Effector memory CD4-positive, alpha-beta T cell (primary cell): Measurements from ENCODE around the gene TRMT1.

Source experiments
- DNase-seq, 3 donors: peaks; one replicate each; pipeline ENCODE4 v3.0.0-alpha.2; 2020
- H3K27ac ChIP-seq: 2 replicates; pipeline ENCODE4 v1.7.0; 2013; ENCODE audit warnings: mild to moderate bottlenecking, low read length, moderate library complexity; ENCODE audit not compliant: insufficient read depth, poor library complexity, severe bottlenecking
- H3K27me3 ChIP-seq: replicated peaks from 2 replicates; pipeline ENCODE4 v1.7.0; 2013; ENCODE audit warnings: mild to moderate bottlenecking, low read length; ENCODE audit not compliant: insufficient read depth, control insufficient read depth, poor library complexity, severe bottlenecking
- H3K36me3 ChIP-seq: 2 replicates; pipeline ENCODE4 v1.7.0; 2013; ENCODE audit warnings: mild to moderate bottlenecking, low read length, moderate library complexity; ENCODE audit not compliant: control insufficient read depth, insufficient read depth
- H3K4me1 ChIP-seq: 2 replicates; pipeline ENCODE4 v1.7.0; 2013; ENCODE audit warnings: low read length, mild to moderate bottlenecking; ENCODE audit not compliant: control insufficient read depth, insufficient read depth, poor library complexity, severe bottlenecking
- H3K4me3 ChIP-seq: 2 replicates; pipeline ENCODE4 v1.7.0; 2013; ENCODE audit warnings: low read length, low read depth, mild to moderate bottlenecking; ENCODE audit not compliant: insufficient read depth, poor library complexity, severe bottlenecking
- H3K9me3 ChIP-seq: 2 replicates; pipeline ENCODE4 v1.7.0; 2013; ENCODE audit warnings: mild to moderate bottlenecking, low read length, moderate library complexity; ENCODE audit not compliant: control insufficient read depth

Gene TRMT1

GRCh38 chr19:13070425-13071140 is 46.0 kb downstream of the TRMT1 start:
- H3K4me1 ChIP-seq = no peaks in the 10 kb centered on the region
- DNase-seq = no peak
- H3K27me3 ChIP-seq = peaks cover 2% of the 10 kb centered on the region
- no peaks in the 10 kb centered on the region for H3K36me3 ChIP-seq
- no peaks in the 10 kb centered on the region for H3K9me3 ChIP-seq
- H3K4me3 ChIP-seq = no peak overlapping the region
- H3K27ac ChIP-seq = no peak overlapping the region

- Histone ChIP-seq H3K36me3 (no peaks in the 10 kb centered on the region), H3K9me3 (no peaks in the 10 kb centered on the region), H3K27me3 (peaks cover 2% of the 10 kb centered on the region), H3K27ac (no peak overlapping the region), H3K4me3 (no peak overlapping the region), H3K4me1 (no peaks in the 10 kb centered on the region)
- no peak for DNase-seq
Observed at GRCh38 chr19:13069415-13070359, 46.9 kb downstream of the TRMT1 start.

GRCh38 chr19:13068085-13068846 is 48.3 kb downstream of the TRMT1 start:
- no peaks in the 10 kb centered on the region for H3K36me3 ChIP-seq
- H3K9me3 ChIP-seq = no peaks in the 10 kb centered on the region
- peaks cover 2% of the 10 kb centered on the region for H3K27me3 ChIP-seq
- no peak overlapping the region for H3K4me3 ChIP-seq
- DNase-seq = no peak
- H3K27ac ChIP-seq = no peak overlapping the region
- H3K4me1 ChIP-seq = no peaks in the 10 kb centered on the region

- Histone ChIP-seq H3K4me3 (no peak overlapping the region), H3K36me3 (no peaks in the 10 kb centered on the region), H3K9me3 (no peaks in the 10 kb centered on the region), H3K27me3 (peaks cover 2% of the 10 kb centered on the region), H3K27ac (no peak overlapping the region), H3K4me1 (no peaks in the 10 kb centered on the region)
- no peak for DNase-seq
Observed at GRCh38 chr19:13066933-13067807, 49.4 kb downstream of the TRMT1 start.

GRCh38 chr19:13066226-13066625 is 50.3 kb downstream of the TRMT1 start:
- Histone ChIP-seq H3K27ac (no peak overlapping the region), H3K9me3 (no peaks in the 10 kb centered on the region), H3K27me3 (no peaks in the 10 kb centered on the region), H3K36me3 (no peaks in the 10 kb centered on the region), H3K4me3 (no peak overlapping the region), H3K4me1 (no peaks in the 10 kb centered on the region)
- no peak for DNase-seq

GRCh38 chr19:13064092-13064489 is 52.4 kb downstream of the TRMT1 start:
- H3K27ac ChIP-seq = no peak overlapping the region
- no peak for DNase-seq
- H3K27me3 ChIP-seq = no peaks in the 10 kb centered on the region
- H3K4me3 ChIP-seq = no peak overlapping the region
- no peaks in the 10 kb centered on the region for H3K36me3 ChIP-seq
- no peaks in the 10 kb centered on the region for H3K9me3 ChIP-seq
- H3K4me1 ChIP-seq = no peaks in the 10 kb centered on the region

GRCh38 chr19:13063461-13064091 is 53.0 kb downstream of the TRMT1 start:
- no peak overlapping the region for H3K4me3 ChIP-seq
- H3K27ac ChIP-seq = no peak overlapping the region
- no peaks in the 10 kb centered on the region for H3K9me3 ChIP-seq
- H3K27me3 ChIP-seq = no peaks in the 10 kb centered on the region
- H3K36me3 ChIP-seq = no peaks in the 10 kb centered on the region
- no peaks in the 10 kb centered on the region for H3K4me1 ChIP-seq
- no peak for DNase-seq

GRCh38 chr19:13062317-13062716 is 54.2 kb downstream of the TRMT1 start:
- H3K4me3 ChIP-seq = no peak overlapping the region
- no peaks in the 10 kb centered on the region for H3K36me3 ChIP-seq
- no peaks in the 10 kb centered on the region for H3K9me3 ChIP-seq
- no peak overlapping the region for H3K27ac ChIP-seq
- DNase-seq = no peak
- no peaks in the 10 kb centered on the region for H3K27me3 ChIP-seq
- H3K4me1 ChIP-seq = no peaks in the 10 kb centered on the region
